ENCODE data around the gene PDS5B. TPM values are rescaled to one million over a fixed set of nuclear protein-coding genes. Genes with fewer than 3 reads are reported as not detected.

PDS5B gene
- total and polyA plus RNA-seq, 2 experiments from 2014 or later, result 43.9 to 46.5 TPM

DNA sequence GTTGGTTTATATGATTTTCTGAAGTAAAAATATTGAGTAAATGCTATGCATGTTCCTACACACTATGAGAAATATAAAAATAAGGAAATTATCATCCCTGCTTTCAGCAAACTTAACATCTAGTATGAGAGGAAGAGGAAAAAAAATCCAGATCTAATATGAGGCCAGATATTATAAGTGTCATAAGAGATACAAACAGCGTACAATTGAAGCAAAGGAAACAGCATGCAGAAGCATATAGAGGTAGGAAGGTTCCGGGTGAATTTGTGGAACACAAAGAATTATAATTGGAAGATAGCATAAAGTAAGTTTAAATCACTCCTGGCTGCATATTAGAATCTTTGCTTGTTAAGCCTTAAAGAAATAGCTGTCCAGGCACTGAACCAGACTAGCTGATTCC lies 88.3 kb downstream of the PDS5B start (continued):
- TF ChIP-seq, protein P1, sequence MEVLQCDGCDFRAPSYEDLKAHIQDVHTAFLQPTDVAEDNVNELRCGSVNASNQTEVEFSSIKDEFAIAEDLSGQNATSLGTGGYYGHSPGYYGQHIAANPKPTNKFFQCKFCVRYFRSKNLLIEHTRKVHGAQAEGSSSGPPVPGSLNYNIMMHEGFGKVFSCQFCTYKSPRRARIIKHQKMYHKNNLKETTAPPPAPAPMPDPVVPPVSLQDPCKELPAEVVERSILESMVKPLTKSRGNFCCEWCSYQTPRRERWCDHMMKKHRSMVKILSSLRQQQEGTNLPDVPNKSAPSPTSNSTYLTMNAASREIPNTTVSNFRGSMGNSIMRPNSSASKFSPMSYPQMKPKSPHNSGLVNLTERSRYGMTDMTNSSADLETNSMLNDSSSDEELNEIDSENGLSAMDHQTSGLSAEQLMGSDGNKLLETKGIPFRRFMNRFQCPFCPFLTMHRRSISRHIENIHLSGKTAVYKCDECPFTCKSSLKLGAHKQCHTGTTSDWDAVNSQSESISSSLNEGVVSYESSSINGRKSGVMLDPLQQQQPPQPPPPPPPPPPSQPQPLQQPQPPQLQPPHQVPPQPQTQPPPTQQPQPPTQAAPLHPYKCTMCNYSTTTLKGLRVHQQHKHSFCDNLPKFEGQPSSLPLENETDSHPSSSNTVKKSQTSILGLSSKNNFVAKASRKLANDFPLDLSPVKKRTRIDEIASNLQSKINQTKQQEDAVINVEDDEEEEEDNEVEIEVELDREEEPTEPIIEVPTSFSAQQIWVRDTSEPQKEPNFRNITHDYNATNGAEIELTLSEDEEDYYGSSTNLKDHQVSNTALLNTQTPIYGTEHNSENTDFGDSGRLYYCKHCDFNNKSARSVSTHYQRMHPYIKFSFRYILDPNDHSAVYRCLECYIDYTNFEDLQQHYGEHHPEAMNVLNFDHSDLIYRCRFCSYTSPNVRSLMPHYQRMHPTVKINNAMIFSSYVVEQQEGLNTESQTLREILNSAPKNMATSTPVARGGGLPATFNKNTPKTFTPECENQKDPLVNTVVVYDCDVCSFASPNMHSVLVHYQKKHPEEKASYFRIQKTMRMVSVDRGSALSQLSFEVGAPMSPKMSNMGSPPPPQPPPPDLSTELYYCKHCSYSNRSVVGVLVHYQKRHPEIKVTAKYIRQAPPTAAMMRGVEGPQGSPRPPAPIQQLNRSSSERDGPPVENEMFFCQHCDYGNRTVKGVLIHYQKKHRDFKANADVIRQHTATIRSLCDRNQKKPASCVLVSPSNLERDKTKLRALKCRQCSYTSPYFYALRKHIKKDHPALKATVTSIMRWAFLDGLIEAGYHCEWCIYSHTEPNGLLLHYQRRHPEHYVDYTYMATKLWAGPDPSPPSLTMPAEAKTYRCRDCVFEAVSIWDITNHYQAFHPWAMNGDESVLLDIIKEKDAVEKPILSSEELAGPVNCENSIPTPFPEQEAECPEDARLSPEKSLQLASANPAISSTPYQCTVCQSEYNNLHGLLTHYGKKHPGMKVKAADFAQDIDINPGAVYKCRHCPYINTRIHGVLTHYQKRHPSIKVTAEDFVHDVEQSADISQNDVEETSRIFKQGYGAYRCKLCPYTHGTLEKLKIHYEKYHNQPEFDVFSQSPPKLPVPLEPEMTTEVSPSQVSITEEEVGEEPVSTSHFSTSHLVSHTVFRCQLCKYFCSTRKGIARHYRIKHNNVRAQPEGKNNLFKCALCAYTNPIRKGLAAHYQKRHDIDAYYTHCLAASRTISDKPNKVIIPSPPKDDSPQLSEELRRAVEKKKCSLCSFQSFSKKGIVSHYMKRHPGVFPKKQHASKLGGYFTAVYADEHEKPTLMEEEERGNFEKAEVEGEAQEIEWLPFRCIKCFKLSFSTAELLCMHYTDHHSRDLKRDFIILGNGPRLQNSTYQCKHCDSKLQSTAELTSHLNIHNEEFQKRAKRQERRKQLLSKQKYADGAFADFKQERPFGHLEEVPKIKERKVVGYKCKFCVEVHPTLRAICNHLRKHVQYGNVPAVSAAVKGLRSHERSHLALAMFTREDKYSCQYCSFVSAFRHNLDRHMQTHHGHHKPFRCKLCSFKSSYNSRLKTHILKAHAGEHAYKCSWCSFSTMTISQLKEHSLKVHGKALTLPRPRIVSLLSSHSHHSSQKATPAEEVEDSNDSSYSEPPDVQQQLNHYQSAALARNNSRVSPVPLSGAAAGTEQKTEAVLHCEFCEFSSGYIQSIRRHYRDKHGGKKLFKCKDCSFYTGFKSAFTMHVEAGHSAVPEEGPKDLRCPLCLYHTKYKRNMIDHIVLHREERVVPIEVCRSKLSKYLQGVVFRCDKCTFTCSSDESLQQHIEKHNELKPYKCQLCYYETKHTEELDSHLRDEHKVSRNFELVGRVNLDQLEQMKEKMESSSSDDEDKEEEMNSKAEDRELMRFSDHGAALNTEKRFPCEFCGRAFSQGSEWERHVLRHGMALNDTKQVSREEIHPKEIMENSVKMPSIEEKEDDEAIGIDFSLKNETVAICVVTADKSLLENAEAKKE (CRISPR knock-in tag; IDR thresholded peaks at IDR 0.05), result no peak
- no peak for TF ChIP-seq EZH2phosphoT487 (IDR thresholded peaks at IDR 0.05; ENCODE audit: unreplicated experiment)
- TF ChIP-seq NANOG (IDR thresholded peaks at IDR 0.05; ENCODE audit: borderline replicate concordance), result no peak
- TF ChIP-seq EZH2 (IDR thresholded peaks at IDR 0.05; ENCODE audit: low read depth, unreplicated experiment), result no peak
- TF ChIP-seq, protein P2, sequence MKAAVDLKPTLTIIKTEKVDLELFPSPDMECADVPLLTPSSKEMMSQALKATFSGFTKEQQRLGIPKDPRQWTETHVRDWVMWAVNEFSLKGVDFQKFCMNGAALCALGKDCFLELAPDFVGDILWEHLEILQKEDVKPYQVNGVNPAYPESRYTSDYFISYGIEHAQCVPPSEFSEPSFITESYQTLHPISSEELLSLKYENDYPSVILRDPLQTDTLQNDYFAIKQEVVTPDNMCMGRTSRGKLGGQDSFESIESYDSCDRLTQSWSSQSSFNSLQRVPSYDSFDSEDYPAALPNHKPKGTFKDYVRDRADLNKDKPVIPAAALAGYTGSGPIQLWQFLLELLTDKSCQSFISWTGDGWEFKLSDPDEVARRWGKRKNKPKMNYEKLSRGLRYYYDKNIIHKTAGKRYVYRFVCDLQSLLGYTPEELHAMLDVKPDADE (IDR thresholded peaks at IDR 0.05), result no peak
- TF ChIP-seq POLR2AphosphoS5 (IDR thresholded peaks at IDR 0.05; ENCODE audit: low read depth), result no peak
- TF ChIP-seq JUNB (IDR thresholded peaks at IDR 0.05; ENCODE audit: unreplicated experiment), result no peak
- TF ChIP-seq STAT1 (IDR thresholded peaks at IDR 0.05; ENCODE audit: unreplicated experiment), result no peak

DNA sequence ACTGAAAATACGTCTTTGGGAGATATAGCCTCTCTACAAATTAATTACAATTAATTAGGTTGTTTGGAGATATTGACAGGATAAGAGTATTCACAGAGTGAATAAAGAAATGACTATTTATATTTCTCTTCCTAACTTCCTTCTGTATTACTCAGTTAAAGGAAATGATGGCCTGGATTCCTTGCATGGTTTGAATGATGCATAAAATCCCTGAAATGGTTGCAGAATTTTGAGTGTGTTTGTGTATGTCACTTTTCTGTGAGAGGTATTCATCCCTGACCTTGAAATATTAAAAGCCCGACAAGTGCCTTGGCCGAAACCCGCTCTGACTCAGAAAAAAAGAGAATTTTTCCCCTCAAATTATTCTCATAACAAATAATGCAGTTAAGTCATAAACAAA lies 90.0 kb downstream of the PDS5B start:
- ATAC-seq, result no peak
- no peaks in the 10 kb centered on the region for H3F3A ChIP-seq (replicated peaks; ENCODE audit: low read depth)

More for the DNA sequence above, 90.0 kb downstream of the PDS5B start:
- Histone ChIP-seq H3K4me2 (no peak overlapping the region), H3K4me1 (ENCODE audit: insufficient read depth) (no peaks in the 10 kb centered on the region), H3K4me3 (no peak overlapping the region), H2AFZ (no peak overlapping the region), H3K9me2 (ENCODE audit: insufficient read depth) (no peaks in the 10 kb centered on the region), H3K36me3 (ENCODE audit: insufficient read depth) (peaks cover 7% of the 10 kb centered on the region; the same call in 1 of the 2 replicates), H3K79me2 (replicated peaks; ENCODE audit: insufficient read depth) (no peaks in the 10 kb centered on the region), H3K27me3 (ENCODE audit: insufficient read depth) (no peaks in the 10 kb centered on the region), H3K27ac (ENCODE audit: low read depth) (no peak overlapping the region), H4K20me1 (replicated peaks; ENCODE audit: insufficient read depth) (no peaks in the 10 kb centered on the region)
- Mint-ChIP-seq H3K9me3 (no peaks in the 10 kb centered on the region), H3K36me3 (ENCODE audit: low read depth) (peaks cover 49% of the 10 kb centered on the region), H3K27ac (no peak overlapping the region), H3K4me1 (no peaks in the 10 kb centered on the region), H3K4me3 (no peak overlapping the region), H3K27me3 (ENCODE audit: insufficient read depth, low read depth, poor library complexity) (peaks cover 3% of the 10 kb centered on the region)
- no peak for DNase-seq (ENCODE audit: low spot score)
- TF ChIP-seq CREB1 (CRISPR knock-in tag; IDR thresholded peaks at IDR 0.05; ENCODE audit: low read depth), result no peak

All from GM23338 (cell line).